DND-41 (cell line): ENCODE measurements around the gene BLID.

ENCODE experiments used
- ATAC-seq: fragments of 200-7000 bp; cut with Tn5 transposase; 3 replicates; pipeline ENCODE4 v1.9.1; 2021; ENCODE audit warnings: low read depth; ENCODE audit not compliant: insufficient read depth
- DNase-seq: peaks from one replicate; pipeline ENCODE4 v3.0.0-alpha.2; 2020
- H2AFZ ChIP-seq: 2 replicates; pipeline ENCODE4 v1.6.0; 2012; ENCODE audit warnings: low read depth, low read length
- H3K27ac ChIP-seq: 2 replicates; pipeline ENCODE4 v1.5.1; 2012; ENCODE audit warnings: low read length, inconsistent platforms
- H3K27me3 ChIP-seq: fragments of 200-600 bp; sonication (generic); 2 replicates; pipeline ENCODE4 v1.6.0; 2012; ENCODE audit warnings: low read length, mild to moderate bottlenecking, inconsistent platforms; ENCODE audit not compliant: insufficient read depth, poor library complexity
- H3K36me3 ChIP-seq: 2 replicates; pipeline ENCODE4 v1.5.1; 2012; ENCODE audit warnings: low read length, inconsistent platforms; ENCODE audit not compliant: insufficient read depth
- H3K4me1 ChIP-seq: 2 replicates; pipeline ENCODE4 v1.5.1; 2012; ENCODE audit warnings: mild to moderate bottlenecking, low read length; ENCODE audit not compliant: insufficient read depth
- H3K4me2 ChIP-seq: 2 replicates; pipeline ENCODE4 v1.6.0; 2012; ENCODE audit warnings: mild to moderate bottlenecking, moderate library complexity, low read length, inconsistent platforms; ENCODE audit not compliant: insufficient read depth
- H3K4me3 ChIP-seq, 2 experiments: fragments of 200-600 bp in 1 of 2; shearing (Covaris generic) in 1 of 2; 2 replicates each; pipeline ENCODE4 v1.5.1; 2012 to 2016; ENCODE audit warnings: inconsistent platforms in 2 of 2, low read length in 2 of 2, mild to moderate bottlenecking in 2 of 2, low read depth in 1 of 2, moderate library complexity in 1 of 2
- H3K79me2 ChIP-seq: 2 replicates; pipeline ENCODE4 v1.6.0; 2012; ENCODE audit warnings: low read length, inconsistent platforms; ENCODE audit not compliant: insufficient read depth
- H3K9ac ChIP-seq: 2 replicates; pipeline ENCODE4 v1.6.0; 2012; ENCODE audit warnings: low read depth, mild to moderate bottlenecking, inconsistent platforms, low read length, moderate library complexity
- H3K9me3 ChIP-seq: 2 replicates; pipeline ENCODE4 v1.5.1; 2012; ENCODE audit warnings: low read length, moderate library complexity, mild to moderate bottlenecking, inconsistent platforms; ENCODE audit not compliant: insufficient read depth, severe bottlenecking
- H4K20me1 ChIP-seq: 2 replicates; pipeline ENCODE4 v1.6.0; 2012; ENCODE audit warnings: low read length; ENCODE audit not compliant: insufficient read depth
- CTCF ChIP-seq: IDR thresholded peaks from 2 replicates; pipeline ENCODE4 v1.5.1; 2012; ENCODE audit warnings: borderline replicate concordance, low read length, moderate library complexity, mild to moderate bottlenecking; ENCODE audit not compliant: poor library complexity, severe bottlenecking; ENCODE audit errors: extremely low read depth
- EZH2 ChIP-seq: IDR thresholded peaks from 3 replicates; pipeline ENCODE4 v1.6.1; 2012; ENCODE audit warnings: borderline replicate concordance, low read depth, mild to moderate bottlenecking, moderate library complexity, low read length, inconsistent platforms; ENCODE audit not compliant: severe bottlenecking

BLID gene

DNA sequence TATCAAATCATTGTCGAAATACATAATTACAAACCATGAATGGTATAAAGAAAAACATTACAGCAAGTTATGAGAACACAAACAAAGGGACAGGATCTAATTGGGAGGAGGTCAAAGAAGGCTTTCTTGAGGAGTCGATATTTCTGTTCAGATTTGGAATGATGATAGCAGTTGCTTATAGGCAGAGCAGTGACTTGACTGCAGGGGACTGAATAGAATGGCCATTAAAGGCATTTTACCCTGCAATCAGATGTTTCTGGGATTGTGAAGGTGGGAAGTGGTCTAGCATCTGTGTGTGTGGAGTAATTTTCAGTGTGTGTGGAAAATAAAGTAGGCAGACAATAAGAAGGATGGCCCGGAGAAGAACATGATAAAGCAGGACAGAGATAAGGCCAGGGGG is 41.0 kb downstream of the BLID start:
- no peaks in the 10 kb centered on the region for H3K79me2 ChIP-seq
- H3K9ac ChIP-seq, result no peak overlapping the region
- no peak for ATAC-seq
- H3K27me3 ChIP-seq, result peaks cover 6% of the 10 kb centered on the region
- no peak overlapping the region for H3K4me3 ChIP-seq
- H3K4me2 ChIP-seq, result no peak overlapping the region
- no peak overlapping the region for H3K27ac ChIP-seq
- TF ChIP-seq CTCF (no peak), EZH2 (no peak)
- H3K36me3 ChIP-seq, result no peaks in the 10 kb centered on the region
- no peaks in the 10 kb centered on the region for H3K4me1 ChIP-seq
- H2AFZ ChIP-seq, result no peak overlapping the region
- no peaks in the 10 kb centered on the region for H3K9me3 ChIP-seq
- DNase-seq, result no peak
- H4K20me1 ChIP-seq, result no peaks in the 10 kb centered on the region

DNA sequence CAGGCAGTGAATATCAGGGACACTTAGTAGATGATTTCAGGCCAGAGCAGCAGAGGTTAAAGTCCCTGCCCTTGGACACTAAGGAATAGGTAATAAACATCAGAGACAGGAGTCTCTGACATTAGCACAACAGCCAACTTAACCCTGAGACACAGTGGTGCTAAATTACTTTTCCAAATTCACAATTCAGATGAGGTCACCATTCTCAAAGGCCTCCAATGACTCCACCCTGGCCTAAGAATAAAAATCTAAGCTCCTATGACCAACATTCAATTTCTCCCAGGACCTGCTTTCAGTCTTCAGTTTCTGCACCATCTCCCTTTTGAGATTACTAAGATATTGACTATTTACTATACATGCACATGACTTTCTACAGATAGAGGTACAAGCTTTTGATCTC is 42.0 kb downstream of the BLID start:
- no peak for ATAC-seq
- H4K20me1 ChIP-seq, result no peaks in the 10 kb centered on the region
- no peak overlapping the region for H3K27ac ChIP-seq
- no peak overlapping the region for H2AFZ ChIP-seq
- no peak overlapping the region for H3K4me2 ChIP-seq
- no peak for TF ChIP-seq CTCF
- TF ChIP-seq EZH2, result no peak
- no peaks in the 10 kb centered on the region for H3K9me3 ChIP-seq
- no peaks in the 10 kb centered on the region for H3K36me3 ChIP-seq
- DNase-seq, result no peak
- H3K27me3 ChIP-seq, result peaks cover 6% of the 10 kb centered on the region
- no peaks in the 10 kb centered on the region for H3K79me2 ChIP-seq
- H3K4me3 ChIP-seq, result no peak overlapping the region
- H3K4me1 ChIP-seq, result no peaks in the 10 kb centered on the region
- no peak overlapping the region for H3K9ac ChIP-seq

DNA sequence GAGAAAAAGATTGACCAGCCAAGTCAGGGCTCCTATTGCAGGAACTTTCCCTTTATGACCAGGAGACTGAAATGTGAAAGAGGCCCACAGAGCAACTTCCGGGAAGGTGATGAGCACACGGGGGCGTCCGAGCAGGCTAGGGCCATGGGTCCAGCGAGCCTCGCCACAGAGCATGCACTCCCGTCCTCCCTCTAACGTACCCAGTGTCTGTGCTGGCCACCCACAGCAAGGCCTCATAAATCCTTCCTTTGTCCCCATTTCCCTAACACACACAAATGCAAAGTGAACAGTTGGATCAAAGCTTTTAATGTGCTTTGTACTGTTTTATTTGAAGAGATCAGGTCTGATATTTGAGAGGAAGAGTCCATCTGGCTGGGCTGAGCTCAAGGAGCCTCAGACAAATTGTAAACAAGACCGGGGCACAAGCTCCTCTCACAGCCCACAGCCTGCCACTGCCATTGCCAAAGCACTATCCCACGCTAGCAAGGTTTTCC is 44.3 kb downstream of the BLID start:
- no peak for DNase-seq
- TF ChIP-seq CTCF (no peak), EZH2 (no peak)
- no peaks in the 10 kb centered on the region for H3K79me2 ChIP-seq
- no peak overlapping the region for H3K4me3 ChIP-seq
- peaks cover 6% of the 10 kb centered on the region for H3K27me3 ChIP-seq
- H3K9ac ChIP-seq, result no peak overlapping the region
- no peak overlapping the region for H3K4me2 ChIP-seq
- H3K36me3 ChIP-seq, result no peaks in the 10 kb centered on the region
- H3K4me1 ChIP-seq, result no peaks in the 10 kb centered on the region
- no peak overlapping the region for H3K27ac ChIP-seq
- H4K20me1 ChIP-seq, result no peaks in the 10 kb centered on the region
- no peaks in the 10 kb centered on the region for H3K9me3 ChIP-seq
- no peak overlapping the region for H2AFZ ChIP-seq
- ATAC-seq, result no peak

- DNase-seq (peak; percentile 45), ATAC-seq (no peak)
- H3K27ac ChIP-seq, result no peak overlapping the region
- H3K9me3 ChIP-seq, result no peaks in the 10 kb centered on the region
- H2AFZ ChIP-seq, result no peak overlapping the region
- no peak overlapping the region for H3K4me3 ChIP-seq
- H3K27me3 ChIP-seq, result peaks cover 11% of the 10 kb centered on the region
- H3K79me2 ChIP-seq, result no peaks in the 10 kb centered on the region
- no peaks in the 10 kb centered on the region for H3K36me3 ChIP-seq
- no peak for TF ChIP-seq EZH2
- no peak for TF ChIP-seq CTCF
- H4K20me1 ChIP-seq, result no peaks in the 10 kb centered on the region
- H3K4me2 ChIP-seq, result no peak overlapping the region
- no peaks in the 10 kb centered on the region for H3K4me1 ChIP-seq
- no peak overlapping the region for H3K9ac ChIP-seq
Measured at GRCh38 chr11:122069707-122070360, 46.2 kb downstream of the BLID start.
